ENCODE data around the gene MTUS2.

DNA sequence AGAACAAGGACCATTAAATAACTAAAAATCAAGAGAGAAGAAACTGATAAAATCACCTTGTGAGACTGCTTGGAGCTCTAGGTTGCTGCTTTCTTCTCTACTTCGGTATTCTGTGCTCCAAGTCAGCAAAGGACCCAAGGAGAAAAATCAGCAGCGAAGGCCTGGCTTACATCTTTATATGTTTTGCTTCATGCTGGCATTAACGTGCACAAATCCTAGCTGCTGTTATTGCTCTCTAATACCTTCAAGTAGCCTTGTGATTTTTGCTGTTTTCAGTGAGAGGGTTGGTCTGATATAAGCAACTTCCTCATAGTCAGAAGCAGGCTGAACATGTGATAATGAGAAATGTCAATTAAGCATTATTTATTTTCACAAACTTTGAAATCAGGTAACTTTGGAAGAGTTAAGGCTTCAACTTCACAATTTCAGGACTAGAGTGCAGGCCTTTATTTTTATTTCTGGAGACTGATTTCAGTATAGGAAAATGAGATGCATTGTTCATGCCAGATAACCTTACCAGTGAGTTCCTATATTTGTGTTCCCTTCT is 410.2 kb downstream of the MTUS2 start:
- no peak for TF ChIP-seq RAD21 (IDR thresholded peaks at IDR 0.05; ENCODE audit: insufficient read depth, low read depth, low read length)
- TF ChIP-seq MTA3 (IDR thresholded peaks at IDR 0.05; ENCODE audit: borderline replicate concordance, low read length), result no peak
- TF ChIP-seq POLR2A (IDR thresholded peaks at IDR 0.05; ENCODE audit: low read depth, low read length), result no peak
- TF ChIP-seq EZH2 (IDR thresholded peaks at IDR 0.05; ENCODE audit: borderline replicate concordance, control insufficient read depth, low read depth, low read length), result no peak
- TF ChIP-seq, protein P1, sequence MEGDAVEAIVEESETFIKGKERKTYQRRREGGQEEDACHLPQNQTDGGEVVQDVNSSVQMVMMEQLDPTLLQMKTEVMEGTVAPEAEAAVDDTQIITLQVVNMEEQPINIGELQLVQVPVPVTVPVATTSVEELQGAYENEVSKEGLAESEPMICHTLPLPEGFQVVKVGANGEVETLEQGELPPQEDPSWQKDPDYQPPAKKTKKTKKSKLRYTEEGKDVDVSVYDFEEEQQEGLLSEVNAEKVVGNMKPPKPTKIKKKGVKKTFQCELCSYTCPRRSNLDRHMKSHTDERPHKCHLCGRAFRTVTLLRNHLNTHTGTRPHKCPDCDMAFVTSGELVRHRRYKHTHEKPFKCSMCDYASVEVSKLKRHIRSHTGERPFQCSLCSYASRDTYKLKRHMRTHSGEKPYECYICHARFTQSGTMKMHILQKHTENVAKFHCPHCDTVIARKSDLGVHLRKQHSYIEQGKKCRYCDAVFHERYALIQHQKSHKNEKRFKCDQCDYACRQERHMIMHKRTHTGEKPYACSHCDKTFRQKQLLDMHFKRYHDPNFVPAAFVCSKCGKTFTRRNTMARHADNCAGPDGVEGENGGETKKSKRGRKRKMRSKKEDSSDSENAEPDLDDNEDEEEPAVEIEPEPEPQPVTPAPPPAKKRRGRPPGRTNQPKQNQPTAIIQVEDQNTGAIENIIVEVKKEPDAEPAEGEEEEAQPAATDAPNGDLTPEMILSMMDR (IDR thresholded peaks at IDR 0.05 in 2 of 3, conservative IDR thresholded peaks at IDR 0.05 in 1 of 3; ENCODE audit: control insufficient read depth in 2 of 3, extremely low read depth in 1 of 3, insufficient read depth in 1 of 3, low read depth in 3 of 3, low read length in 3 of 3), result no peak
- no peak for TF ChIP-seq TBL1XR1 (IDR thresholded peaks at IDR 0.05; ENCODE audit: low read depth, low read length)
- TF ChIP-seq, protein P2, sequence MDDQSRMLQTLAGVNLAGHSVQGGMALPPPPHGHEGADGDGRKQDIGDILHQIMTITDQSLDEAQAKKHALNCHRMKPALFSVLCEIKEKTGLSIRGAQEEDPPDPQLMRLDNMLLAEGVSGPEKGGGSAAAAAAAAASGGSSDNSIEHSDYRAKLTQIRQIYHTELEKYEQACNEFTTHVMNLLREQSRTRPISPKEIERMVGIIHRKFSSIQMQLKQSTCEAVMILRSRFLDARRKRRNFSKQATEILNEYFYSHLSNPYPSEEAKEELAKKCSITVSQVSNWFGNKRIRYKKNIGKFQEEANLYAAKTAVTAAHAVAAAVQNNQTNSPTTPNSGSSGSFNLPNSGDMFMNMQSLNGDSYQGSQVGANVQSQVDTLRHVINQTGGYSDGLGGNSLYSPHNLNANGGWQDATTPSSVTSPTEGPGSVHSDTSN (IDR thresholded peaks at IDR 0.05; ENCODE audit: insufficient replicate concordance, low read depth, low read length), result no peak
- no peak for TF ChIP-seq WRNIP1 (IDR thresholded peaks at IDR 0.05; ENCODE audit: borderline replicate concordance, low read depth, low read length)
- TF ChIP-seq RCOR1 (conservative IDR thresholded peaks at IDR 0.05; ENCODE audit: low read depth, low read length), result no peak
- TF ChIP-seq EP300 (IDR thresholded peaks at IDR 0.05; ENCODE audit: borderline replicate concordance in 1 of 2, control insufficient read depth in 1 of 2, low read depth in 2 of 2, low read length in 2 of 2), result no peak
- TF ChIP-seq, protein P3, sequence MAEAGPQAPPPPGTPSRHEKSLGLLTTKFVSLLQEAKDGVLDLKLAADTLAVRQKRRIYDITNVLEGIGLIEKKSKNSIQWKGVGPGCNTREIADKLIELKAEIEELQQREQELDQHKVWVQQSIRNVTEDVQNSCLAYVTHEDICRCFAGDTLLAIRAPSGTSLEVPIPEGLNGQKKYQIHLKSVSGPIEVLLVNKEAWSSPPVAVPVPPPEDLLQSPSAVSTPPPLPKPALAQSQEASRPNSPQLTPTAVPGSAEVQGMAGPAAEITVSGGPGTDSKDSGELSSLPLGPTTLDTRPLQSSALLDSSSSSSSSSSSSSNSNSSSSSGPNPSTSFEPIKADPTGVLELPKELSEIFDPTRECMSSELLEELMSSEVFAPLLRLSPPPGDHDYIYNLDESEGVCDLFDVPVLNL (IDR thresholded peaks at IDR 0.05; ENCODE audit: low read depth, low read length), result no peak
- TF ChIP-seq CHD2 (IDR thresholded peaks at IDR 0.05; ENCODE audit: borderline replicate concordance, low read depth, low read length), result no peak
